HG03571 (cell line): ENCODE data around the gene TTC12.

Source experiments
- ATAC-seq: cut with Tn5 transposase; IDR thresholded peaks from one replicate; pipeline ENCODE4 v1.9.1; 2021; ENCODE audit not compliant: unreplicated experiment

Gene TTC12

DNA sequence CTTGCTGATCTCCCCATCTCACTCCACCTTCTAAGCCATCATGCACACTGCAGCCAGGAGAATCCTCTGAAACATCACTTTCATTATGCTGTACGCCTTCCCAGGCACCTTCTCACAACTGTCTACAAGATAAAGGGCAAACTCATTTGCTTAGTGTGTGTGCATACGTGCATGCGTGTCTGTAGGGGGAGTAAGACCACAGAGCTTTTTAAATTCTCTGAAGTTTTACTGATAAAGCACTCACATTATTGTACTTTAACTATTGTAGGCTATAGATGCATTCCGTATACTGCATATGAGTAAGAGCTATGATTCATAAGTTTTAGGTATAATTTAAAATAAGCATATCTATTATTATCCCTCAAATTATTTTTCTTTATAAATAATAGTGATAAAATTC lies 57.9 kb downstream of the TTC12 start:
- ATAC-seq: no peak

DNA sequence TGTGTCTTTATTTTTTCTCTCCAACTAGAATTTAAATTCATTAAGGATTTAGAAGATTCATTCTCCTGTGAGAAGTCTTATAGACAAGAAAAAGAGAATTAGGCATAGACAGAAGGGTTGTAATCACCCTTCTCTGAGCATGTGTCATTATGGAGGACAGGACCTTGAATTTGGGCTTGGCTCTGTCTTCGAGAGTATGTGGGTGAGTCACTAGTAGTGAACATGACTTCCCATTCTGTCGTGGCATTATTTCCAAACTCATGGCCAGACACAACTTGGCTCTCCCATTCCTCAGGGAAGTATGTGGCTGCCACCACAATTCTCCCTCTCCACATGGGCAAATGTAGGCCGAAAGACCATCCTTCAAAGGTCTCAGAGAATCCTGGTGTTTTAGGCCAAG lies 58.9 kb downstream of the TTC12 start:
- ATAC-seq: no peak

DNA sequence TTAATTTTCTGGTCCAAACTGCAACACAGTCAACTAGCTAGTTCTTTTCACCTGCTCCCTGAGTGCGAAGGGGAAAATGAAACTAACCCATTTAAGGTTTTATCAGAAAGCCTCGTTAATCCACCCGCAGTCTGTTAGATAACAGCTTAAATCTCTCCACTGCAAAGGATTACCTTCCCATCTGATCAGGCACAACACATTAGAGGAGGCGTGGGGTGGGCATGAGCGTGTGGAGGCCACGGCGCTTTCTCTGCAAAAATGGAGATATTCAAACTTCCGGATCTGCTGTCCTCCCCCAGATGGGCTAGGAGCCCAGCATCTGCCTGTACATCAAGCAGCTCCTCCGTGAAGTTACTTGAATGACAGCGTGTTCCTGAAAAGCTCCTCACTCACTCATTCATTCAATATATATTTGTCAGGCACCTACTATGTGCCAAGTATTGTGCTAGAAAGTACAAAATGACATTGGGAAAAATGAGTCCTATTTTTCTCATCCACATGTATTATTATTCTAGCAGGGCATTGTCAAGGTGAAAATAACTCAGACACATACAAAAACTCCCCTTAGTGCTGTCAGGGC lies 59.7 kb downstream of the TTC12 start:
- ATAC-seq: no peak

DNA sequence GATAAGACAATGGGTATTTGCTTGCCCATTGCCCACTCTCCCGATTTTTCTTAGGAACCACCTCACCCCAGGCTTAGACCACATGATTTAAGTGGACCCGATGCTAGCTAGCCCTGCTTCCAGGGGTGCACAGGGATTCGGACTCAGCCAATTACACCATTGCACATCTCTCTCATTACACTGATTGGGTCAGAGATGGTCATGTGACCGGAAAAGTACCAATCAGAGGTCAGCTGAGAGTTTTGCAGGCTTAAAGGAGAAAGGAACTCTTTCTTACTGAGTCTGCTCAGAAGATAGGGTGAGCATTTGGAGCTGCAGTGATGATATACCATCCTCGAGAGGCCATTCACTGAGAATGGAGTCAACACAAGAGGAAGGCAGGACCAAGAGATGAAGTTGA lies 61.0 kb downstream of the TTC12 start:
- no peak for ATAC-seq

DNA sequence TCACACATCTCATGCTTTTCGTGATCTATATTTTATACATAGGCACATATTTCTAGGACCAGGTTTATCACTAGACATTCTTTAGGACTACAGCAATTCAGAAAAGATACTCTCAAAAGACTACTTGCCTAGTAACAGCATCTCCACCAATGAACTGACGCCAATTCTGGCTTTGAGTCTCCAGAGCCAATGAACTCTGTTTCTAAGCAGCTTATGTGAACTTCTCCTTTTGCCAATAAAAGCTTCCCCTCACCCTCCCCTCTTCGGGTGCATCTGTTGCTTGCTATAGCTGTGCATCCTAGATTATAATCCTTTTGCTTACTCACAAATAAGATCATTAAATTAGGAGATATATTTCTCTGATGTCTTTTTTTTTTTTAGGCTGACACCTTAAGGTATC lies 61.8 kb downstream of the TTC12 start:
- no peak for ATAC-seq

DNA sequence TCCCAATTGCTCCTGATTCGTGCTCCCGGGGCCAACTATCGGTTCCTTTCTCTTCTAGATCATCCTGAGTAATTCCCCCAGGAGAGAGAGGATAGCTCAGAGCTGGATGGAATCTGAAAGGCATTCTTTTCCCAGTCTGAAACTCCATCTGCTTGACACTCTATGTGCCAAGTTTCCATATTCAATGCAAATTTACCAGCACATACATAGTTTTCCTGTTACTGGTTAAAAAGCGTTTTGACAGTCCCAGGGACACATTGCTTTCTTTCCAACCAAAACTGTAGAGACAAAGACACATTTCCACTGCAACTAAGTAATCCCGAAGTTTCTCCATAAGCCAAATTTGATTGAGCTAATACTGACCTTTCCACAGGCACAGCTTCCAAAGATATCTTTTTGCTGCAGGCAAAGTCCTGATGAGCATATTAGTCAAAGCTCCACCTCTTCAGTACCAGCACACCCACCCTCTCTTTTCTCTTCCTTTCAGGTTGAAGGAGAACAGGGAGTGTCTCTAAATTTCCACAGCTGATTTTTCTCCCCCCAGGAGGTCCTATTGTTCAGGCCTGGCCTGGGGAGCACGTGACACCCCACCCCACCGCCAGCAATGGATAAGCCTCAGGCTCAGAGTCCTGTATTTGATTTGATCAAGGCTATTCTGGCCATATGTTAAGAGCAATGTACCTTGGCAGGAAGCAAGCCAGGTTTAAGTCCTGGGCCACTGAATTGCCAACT lies 63.5 kb downstream of the TTC12 start:
- ATAC-seq: no peak

DNA sequence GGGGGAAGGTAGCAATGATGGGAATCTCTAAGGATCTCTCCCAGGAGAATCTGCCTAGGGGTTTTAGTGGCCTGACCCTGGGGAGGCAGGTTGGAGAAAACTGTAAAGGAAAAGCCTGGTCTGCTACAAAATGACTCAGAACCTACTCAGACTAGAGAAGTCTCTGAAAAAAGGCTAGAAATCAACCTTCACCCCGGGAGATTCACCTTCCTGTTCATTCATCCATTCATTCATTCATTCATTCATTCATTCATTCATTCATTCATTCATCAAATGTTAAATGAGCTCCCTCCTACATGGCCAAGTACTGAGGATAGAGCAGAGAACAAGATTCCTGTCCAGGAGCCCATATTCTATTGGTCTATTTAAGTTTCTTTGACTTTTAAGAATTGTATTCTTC lies 64.3 kb downstream of the TTC12 start:
- ATAC-seq: no peak

DNA sequence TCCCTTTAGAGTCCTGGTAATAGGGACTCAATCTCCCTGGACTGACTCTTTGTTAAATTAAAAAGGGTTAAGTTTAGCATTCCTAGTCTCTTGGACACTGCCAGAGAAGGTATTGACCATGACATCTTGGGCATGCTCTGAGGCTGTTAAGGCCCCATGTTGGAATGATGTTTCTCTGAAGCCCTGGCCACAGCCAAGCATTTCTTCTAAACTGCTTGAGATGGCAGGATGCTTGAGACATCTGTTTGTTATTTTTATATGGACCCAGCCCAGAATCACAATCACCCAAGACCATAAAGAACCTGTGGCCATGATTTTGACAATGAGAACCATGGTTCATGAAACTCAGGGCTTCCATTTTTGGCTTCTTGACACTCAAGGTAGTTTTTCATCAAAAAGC lies 67.7 kb downstream of the TTC12 start:
- no peak for ATAC-seq

DNA sequence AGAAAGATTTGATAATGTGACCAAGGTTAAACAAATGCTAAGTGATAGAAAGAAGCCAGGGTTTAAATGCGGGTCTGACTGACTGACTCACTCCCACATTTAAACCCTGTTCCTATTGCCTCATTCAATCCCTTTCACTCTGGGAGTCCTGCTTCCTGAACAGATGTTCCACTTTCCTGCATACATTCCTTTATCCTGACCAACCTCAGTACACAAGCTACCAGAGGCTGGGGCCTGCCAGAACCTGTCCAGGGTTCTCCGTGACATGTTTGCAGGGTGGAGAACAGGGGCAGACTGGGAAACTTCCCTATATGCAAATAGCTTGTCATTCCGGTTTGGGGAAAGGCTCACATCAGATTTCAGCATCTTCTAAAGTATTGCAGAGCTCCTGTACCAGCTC lies 70.2 kb downstream of the TTC12 start:
- ATAC-seq: no peak

DNA sequence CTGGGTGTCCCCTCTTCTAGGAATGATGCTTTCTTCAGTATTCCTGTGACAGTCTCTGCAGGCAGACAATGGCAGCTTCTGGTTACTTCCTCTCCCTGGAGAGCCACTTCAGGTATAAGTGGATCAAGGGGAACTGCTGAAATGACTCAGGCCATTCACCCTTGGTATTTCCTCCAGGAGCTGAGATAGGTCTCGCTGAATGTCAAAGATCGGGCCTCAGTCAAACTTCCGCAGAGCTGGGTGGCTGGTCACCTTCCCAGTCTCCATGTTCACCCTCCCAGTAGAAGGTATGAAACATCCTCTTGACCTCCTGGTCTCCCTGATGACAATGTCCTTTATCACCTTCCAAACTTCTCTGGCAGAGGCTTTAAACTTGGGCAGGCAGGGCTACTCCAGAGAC lies 71.4 kb downstream of the TTC12 start:
- ATAC-seq: no peak

DNA sequence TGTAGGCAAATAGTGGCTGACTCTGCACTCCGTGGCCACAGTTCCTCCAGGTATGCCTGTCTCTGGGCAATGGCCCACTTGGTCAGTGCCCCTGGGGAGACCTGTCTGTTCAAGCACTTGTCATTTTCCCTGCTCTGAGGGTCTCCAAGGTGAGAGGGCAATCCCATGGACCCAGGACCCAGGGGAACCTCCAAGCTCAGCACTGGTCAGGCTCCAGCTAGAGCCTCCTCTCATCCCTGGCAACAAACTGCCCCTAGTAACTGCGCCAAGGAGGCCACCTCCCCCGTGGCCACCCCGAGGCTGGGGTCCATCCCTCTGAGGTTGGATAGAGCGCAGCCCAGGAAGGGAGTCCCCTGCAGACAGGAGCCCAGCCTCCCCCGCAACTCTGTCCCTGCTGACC lies 72.5 kb downstream of the TTC12 start:
- no peak for ATAC-seq

DNA sequence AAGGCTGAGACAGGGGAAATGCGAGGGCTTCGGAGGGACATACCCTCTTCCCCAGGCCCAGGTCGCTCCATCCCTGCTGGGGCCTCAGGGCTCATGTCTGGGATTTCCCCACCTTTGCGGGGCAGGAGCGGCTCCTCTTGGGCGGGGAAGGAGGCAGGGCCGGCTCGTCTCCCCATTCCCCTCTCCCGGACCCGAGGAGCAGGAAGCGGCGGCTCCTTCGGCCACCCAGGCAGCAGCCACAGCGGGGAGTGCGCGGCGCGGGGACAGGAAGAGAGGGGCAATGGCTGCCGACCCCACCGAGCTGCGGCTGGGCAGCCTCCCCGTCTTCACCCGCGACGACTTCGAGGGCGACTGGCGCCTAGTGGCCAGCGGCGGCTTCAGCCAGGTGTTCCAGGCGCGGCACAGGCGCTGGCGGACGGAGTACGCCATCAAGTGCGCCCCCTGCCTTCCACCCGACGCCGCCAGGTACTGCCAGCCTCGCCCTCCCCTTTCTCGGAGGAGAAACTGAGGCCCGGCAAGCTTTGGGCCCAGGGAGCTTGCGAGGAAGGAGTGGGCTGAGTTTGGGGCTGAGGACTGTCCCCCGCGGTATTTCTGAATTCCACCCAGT lies 73.3 kb downstream of the TTC12 start, which contains the start of gene ANKK1:
TSS of gene ANKK1 (plus strand) at position 175 of the 607 bp plus-strand sequence. CDS start at position 281, 106 bp downstream.
- no peak for ATAC-seq

DNA sequence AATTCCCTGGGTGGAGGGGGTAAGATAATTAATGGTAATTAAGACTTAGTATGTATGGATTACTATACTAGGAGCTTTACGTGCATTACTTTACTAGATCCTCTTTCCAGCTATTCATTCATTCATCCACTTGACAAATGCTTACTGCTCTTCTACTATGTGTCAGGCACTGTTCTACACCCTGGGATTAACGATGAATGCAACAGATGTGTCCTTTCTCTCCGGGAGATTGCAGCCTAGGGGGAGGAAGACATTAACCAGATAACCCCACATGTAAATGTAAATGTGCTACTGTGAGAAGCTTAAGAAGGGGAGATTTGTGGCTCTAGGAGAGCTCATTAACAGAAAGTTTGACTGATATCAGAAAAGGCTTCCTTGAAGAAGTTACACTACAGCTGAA lies 74.9 kb downstream of the TTC12 start:
- no peak for ATAC-seq

DNA sequence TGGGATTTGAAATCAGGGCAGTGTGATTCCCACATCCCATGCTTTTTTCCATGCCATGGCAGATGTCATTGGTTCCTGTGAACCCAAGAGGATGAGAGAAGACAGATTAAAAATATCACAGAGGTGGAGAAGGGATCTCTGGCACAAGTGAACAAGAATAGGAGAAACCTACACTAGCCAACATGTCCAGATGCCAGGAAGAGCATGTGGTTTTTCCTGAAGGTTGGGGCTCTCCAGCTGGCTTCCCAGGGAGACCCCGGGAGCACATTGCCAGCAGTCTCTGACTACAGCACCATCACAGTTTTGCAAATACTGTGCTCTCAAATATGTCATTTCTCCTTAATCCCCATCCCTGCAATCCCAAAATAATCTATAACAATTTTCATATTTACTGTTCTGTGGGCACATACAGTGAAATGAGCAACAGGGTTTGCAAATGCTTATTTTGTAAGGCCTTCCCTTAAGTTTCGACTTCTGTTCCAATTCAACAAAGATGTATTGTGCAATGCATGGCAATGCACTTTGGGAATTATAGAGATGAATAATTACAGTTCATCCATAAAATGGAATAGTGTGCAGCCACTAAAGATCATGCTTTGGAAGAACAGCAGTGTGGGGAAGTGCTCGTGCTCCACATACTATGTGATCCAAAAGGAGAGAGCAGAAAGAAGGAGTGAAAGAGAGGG lies 78.0 kb downstream of the TTC12 start:
- no peak for ATAC-seq

DNA sequence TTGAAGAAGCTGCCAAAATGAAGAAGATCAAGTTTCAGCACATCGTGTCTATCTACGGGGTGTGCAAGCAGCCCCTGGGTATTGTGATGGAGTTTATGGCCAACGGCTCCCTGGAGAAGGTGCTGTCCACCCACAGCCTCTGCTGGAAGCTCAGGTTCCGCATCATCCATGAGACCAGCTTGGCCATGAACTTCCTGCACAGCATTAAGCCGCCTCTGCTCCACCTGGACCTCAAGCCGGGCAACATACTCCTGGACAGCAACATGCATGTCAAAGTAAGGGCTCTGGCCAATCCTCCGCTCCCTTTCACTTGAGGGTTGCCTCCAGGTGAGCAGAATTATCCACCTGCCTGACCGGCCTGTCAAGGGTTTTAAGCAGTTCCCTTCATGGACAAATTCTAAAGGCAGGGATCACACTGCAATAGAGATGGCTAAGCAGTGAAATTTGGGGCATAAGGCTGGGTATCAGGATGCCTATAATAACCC lies 79.2 kb downstream of the TTC12 start:
- ATAC-seq: no peak

DNA sequence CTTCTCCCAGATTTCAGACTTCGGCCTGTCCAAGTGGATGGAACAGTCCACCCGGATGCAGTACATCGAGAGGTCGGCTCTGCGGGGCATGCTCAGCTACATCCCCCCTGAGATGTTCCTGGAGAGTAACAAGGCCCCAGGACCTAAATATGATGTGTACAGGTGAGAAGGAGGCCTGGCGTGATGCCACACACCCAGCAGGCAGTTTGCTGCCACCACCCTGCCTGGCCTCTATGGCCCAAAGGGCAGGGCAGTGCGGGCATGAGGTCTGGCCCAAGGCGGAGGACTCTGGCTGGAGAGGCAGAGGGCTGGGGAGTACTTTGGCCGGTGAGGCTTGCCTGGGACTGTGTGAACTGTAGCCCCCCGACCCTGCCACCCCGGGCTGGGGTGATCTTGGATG lies 80.5 kb downstream of the TTC12 start:
- ATAC-seq: no peak

DNA sequence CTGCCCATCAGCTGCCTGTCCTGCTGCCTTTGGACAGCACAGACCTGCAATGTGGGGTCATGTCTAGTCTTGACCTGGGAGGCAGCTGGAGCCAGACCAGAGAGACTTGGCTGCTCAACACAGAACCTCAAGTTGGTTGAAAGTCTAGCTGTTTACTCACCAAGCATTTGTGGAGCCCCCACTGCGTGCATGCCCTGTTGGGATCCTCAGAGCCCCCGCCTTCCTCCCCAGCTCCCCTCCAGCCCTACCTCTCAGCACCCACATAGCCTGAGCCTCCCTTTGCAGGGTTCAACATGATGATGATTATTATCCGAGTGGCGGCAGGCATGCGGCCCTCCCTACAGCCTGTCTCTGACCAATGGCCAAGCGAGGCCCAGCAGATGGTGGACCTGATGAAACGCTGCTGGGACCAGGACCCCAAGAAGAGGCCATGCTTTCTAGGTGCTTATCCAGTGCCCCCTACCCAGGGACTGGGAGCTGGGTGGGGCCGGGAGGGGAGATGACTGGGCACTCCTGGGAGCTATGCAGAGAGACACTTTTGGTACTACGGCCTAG lies 81.5 kb downstream of the TTC12 start:
- ATAC-seq: no peak

DNA sequence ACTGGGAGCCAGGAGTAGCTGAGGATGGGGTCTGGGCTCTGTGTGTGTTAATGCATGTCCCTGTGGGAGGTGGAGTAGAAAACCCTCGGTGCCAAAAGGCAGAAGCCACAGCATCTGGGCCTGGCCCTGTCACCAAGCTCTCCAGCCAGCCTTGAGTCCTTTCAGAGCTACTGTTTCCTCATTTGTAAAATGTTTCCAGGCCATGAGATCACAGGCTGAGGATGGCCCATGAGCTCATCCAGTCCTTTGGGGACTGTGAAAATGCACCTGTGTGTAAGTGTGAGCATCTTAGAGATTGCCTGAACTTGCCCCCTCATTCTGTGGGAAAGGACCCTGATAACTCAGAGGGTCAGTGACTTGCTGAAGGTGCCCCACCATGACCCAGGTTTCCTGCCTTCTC lies 82.3 kb downstream of the TTC12 start:
- ATAC-seq: no peak

DNA sequence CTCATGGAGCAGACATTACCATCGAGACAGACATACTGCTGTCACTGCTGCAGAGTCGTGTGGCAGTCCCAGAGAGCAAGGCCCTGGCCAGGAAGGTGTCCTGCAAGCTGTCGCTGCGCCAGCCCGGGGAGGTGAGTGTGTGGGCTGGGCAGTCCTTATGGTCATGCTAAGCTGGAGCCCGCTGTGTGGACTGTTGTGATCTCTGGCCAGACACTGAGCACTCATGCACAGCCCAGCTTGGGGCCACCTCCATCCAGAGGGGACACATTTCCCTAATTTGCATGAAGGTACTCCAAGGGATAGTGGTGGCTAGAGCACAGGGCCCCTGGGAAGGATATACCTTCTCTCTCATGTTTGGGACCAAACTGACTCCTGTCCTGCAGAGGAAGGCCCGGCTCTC lies 82.8 kb downstream of the TTC12 start:
- ATAC-seq: no peak

DNA sequence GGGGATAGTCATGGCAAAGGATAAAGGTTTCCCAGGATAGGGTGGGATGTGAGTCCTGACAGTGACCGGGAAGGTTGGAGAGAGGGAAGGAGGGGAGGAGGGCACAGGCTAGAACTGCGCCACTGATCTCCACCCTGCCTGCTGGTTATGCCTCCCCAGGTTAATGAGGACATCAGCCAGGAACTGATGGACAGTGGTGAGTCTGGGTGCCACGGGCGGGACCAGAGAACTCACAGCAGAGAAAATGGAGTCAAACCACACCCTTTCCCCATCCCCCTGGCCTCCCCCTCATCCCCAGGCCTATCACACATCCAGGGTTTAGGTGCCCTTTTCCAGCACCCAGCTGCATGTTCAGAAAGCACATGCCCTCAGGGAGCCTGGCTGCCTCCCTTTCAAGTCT lies 83.4 kb downstream of the TTC12 start:
- no peak for ATAC-seq

DNA sequence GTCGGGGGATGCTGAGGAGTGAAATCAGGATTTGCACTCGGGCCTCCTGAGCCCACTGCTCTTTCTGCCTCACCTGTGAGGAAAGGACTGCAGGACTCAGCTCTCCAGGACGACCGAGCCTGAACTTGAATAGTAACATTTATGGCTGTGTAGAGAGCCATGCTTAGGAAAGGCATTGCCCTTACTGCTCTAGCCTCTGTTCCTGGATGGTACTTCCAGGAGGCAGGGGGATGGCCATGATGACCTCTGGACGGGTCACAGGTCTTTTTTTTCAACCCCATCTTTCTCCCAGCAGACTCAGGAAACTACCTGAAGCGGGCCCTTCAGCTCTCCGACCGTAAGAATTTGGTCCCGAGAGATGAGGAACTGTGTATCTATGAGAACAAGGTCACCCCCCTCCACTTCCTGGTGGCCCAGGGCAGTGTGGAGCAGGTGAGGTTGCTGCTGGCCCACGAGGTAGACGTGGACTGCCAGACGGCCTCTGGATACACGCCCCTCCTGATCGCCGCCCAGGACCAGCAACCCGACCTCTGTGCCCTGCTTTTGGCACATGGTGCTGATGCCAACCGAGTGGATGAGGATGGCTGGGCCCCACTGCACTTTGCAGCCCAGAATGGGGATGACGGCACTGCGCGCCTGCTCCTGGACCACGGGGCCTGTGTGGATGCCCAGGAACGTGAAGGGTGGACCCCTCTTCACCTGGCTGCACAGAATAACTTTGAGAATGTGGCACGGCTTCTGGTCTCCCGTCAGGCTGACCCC lies 84.5 kb downstream of the TTC12 start:
- no peak for ATAC-seq
